ENCODE data around the gene IL24. TPM values are rescaled to one million over a fixed set of nuclear protein-coding genes. Genes with fewer than 3 reads are reported as not detected.

Gene IL24, protein sequence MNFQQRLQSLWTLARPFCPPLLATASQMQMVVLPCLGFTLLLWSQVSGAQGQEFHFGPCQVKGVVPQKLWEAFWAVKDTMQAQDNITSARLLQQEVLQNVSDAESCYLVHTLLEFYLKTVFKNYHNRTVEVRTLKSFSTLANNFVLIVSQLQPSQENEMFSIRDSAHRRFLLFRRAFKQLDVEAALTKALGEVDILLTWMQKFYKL
- under 1 TPM; 0.33 to 0.60 TPM for total RNA-seq

DNA sequence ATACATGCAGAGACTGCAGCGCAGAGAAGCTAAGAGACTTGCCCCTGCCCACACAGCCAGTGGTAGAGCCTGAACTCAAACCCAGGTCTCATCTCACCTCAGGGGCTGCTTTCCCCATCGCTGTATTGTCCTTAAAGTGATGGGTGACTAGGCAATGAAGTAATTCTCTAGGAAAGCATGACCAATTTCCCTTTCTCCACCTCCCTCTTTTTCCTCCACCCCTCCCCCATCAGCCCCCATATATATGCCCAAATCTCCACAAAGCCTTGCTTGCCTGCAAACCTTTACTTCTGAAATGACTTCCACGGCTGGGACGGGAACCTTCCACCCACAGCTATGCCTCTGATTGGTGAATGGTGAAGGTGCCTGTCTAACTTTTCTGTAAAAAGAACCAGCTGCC is at the start of gene IL24:
Gene IL24 (plus strand): TSS at position 269 of the 400 bp plus-strand sequence. CDS start 390 bp downstream, outside the sequence.

DNA sequence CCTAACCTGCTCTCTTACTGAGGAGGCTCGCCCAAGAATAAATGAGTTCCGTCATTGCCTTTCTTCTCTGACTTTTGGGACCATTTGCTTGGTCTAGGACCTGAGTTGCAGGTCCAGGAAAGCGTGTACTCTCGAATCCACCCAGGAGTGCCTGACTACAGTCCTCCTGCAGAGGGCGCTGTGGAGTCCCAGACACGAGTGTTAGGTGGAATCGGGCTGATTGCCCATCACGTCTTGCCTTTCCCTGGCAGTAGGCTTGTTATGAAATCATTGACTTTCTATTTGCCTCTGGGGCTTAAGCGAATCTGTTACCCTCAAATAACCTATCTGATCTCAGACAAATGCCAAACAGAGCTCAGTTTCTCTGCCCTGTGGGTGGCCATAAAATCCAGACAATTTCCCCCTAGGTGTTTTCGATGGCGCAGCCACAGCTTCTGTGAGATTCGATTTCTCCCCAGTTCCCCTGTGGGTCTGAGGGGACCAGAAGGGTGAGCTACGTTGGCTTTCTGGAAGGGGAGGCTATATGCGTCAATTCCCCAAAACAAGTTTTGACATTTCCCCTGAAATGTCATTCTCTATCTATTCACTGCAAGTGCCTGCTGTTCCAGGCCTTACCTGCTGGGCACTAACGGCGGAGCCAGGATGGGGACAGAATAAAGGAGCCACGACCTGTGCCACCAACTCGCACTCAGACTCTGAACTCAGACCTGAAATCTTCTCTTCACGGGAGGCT is 32.1 kb upstream of the IL24 start, which contains the start of gene IL20:
Gene IL20 (plus strand): TSS at position 685 of the 733 bp plus-strand sequence. CDS start 230 bp downstream, outside the sequence.

DNA sequence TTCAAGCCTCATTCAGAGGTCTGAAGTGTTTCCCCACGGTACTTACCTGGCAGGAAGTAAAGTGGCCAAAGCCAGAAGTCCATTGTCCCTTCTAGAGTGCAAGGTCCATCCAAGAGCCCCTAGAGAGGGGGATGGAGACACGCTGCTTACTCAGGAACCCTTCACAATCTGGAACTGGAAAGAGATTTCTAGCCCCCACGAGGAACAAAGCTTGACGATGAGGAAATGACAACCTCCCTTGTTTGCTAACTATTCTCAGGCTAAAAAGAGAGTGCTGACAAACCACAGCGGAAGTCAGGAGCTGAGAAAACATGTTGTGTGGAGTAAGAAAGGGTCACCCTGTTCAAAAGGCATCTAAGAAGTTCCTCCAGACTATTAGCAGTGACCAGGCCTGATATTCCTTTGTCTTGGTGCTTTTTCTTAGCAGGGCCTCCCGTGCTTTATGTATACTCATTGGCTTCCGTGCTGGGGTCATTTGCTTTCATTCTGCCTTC is 24.6 kb downstream of the IL24 start, which contains the start of gene FCMR:
Gene FCMR (minus strand): TSS at position 170 of the 494 bp plus-strand sequence. CDS start 87 bp downstream, at position 83.

DNA sequence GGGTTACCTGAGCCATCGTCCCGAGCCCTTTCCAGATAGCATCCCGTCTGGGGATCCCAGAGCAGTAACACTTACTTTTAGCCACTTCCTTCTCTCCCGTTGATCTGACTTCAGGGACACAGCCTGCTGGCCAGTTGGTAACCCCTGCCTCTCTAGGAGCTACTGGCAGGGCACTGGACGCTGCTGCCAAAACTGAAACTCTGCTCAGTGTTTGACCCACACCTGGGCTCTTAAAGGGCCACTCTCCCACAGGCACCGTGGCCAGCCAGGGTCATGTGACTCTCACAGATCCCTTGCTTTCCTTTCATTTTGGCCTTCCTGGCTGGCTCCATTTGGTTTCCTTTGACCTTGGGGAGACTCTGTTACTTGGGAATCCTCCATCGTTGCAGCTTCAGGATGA is 49.0 kb downstream of the IL24 start, which contains the start of gene PIGR:
Gene PIGR (minus strand): TSS at position 206 of the 400 bp plus-strand sequence. CDS start 5,935 bp downstream, outside the sequence.

Other genes with a start within 250 kb of the IL24 start
- gene MAPKAPK2, start 212.5 kb upstream of the IL24 start, total RNA-seq: 10 to 100 TPM; 58.5 to 60.6 TPM
- not detected for gene IL19, start 126.7 kb upstream of the IL24 start, total RNA-seq
- not detected for gene IL10, start 124.9 kb upstream of the IL24 start, total RNA-seq
- gene IL20, start 31.8 kb upstream of the IL24 start, total RNA-seq: not detected
- gene FCMR, start 24.5 kb downstream of the IL24 start, total RNA-seq: 100 to 1,000 TPM; 221 to 226 TPM
- not detected for gene PIGR, start 49.0 kb downstream of the IL24 start, total RNA-seq
- not detected for gene FCAMR, start 73.0 kb downstream of the IL24 start, total RNA-seq
- not detected for gene C1orf116, start 135.3 kb downstream of the IL24 start, total RNA-seq
- gene YOD1, start 153.8 kb downstream of the IL24 start, total RNA-seq: 1 to 10 TPM; 7.3 to 7.7 TPM
- 1 to 10 TPM; 4.7 to 4.9 TPM for gene PFKFB2, start 155.8 kb downstream of the IL24 start, total RNA-seq
- gene C4BPB, start 191.4 kb downstream of the IL24 start, total RNA-seq: 1 to 10 TPM; 3.0 to 4.2 TPM
- not detected for gene C4BPA, start 206.8 kb downstream of the IL24 start, total RNA-seq

Measured in activated naive CD4-positive, alpha-beta T cell treated with anti-CD3 and anti-CD28 coated beads, Interleukin-2, amount 10 ng/mL, durations not matched to agents 5 hours and 36 hours (primary cell).